Right kidney (tissue), 9 donors: Measurements from ENCODE around the gene JKAMP.
"Not testable (repeated sequence)": the region's sequence is repeated elsewhere in the genome, so short reads cannot be mapped to it uniquely, and the experiment has no call there.

ENCODE experiments used
- DNase-seq: peaks from one replicate; pipeline ENCODE4 v3.0.0-alpha.2; 2016
- long read RNA-seq, 8 donors: transcript quantifications; one replicate each; lab custom pipeline, GENCODE V29; 2026

The JKAMP gene, protein sequence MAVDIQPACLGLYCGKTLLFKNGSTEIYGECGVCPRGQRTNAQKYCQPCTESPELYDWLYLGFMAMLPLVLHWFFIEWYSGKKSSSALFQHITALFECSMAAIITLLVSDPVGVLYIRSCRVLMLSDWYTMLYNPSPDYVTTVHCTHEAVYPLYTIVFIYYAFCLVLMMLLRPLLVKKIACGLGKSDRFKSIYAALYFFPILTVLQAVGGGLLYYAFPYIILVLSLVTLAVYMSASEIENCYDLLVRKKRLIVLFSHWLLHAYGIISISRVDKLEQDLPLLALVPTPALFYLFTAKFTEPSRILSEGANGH
- long read RNA-seq, donor 1, transcript JKAMP-207 (7 exons, 2,137 nt): minor isoform, 5 of 51 reads
- long read RNA-seq, donor 1, transcript JKAMP-201 (7 exons, 1,726 nt): major isoform, 25 of 51 reads
- long read RNA-seq, donor 1, transcript JKAMP-203 (7 exons, 1,636 nt): minor isoform, 16 of 51 reads
- long read RNA-seq, donor 1, partial matches to known transcripts: 0 of 51 reads
- long read RNA-seq, donor 1, other reads (novel, unspliced or antisense): 0 of 51 reads
- long read RNA-seq, donor 2, transcript JKAMP-201 (7 exons, 1,726 nt): major isoform, 14 of 20 reads
- long read RNA-seq, donor 2, partial matches to known transcripts: 0 of 20 reads
- long read RNA-seq, donor 2, other reads (novel, unspliced or antisense): 0 of 20 reads
- long read RNA-seq, donor 3, transcript JKAMP-201 (7 exons, 1,726 nt): major isoform, 10 of 21 reads
- long read RNA-seq, donor 3, partial matches to known transcripts: 5 of 21 reads
- long read RNA-seq, donor 3, other reads (novel, unspliced or antisense): 0 of 21 reads
- long read RNA-seq, donor 4, transcript JKAMP-201 (7 exons, 1,726 nt): major isoform, 14 of 24 reads
- long read RNA-seq, donor 4, partial matches to known transcripts: 0 of 24 reads
- long read RNA-seq, donor 4, other reads (novel, unspliced or antisense): 0 of 24 reads
- long read RNA-seq, donor 5, transcript JKAMP-201 (7 exons, 1,726 nt): major isoform, 19 of 31 reads
- long read RNA-seq, donor 5, partial matches to known transcripts: 0 of 31 reads
- long read RNA-seq, donor 5, other reads (novel, unspliced or antisense): 0 of 31 reads
- long read RNA-seq, donor 6, transcript JKAMP-201 (7 exons, 1,726 nt): major isoform, 10 of 33 reads
- long read RNA-seq, donor 6, partial matches to known transcripts: 12 of 33 reads
- long read RNA-seq, donor 6, other reads (novel, unspliced or antisense): 0 of 33 reads
- long read RNA-seq, donor 7: 0 reads
- long read RNA-seq, donor 8, transcript JKAMP-201 (7 exons, 1,726 nt): major isoform, 26 of 49 reads
- long read RNA-seq, donor 8, transcript JKAMP-203 (7 exons, 1,636 nt): minor isoform, 7 of 49 reads
- long read RNA-seq, donor 8, partial matches to known transcripts: 11 of 49 reads
- long read RNA-seq, donor 8, other reads (novel, unspliced or antisense): 0 of 49 reads

- DNase-seq: peak; percentile 100
Observed at GRCh38 chr14:59483819-59484638, at the start of gene JKAMP, which contains the start of gene L3HYPDH. Gene JKAMP, plus strand, starts transcription at chr14:59484517. Its CDS starts 73 bp downstream, at chr14:59484590. Gene L3HYPDH, minus strand, starts transcription at chr14:59484408. Its CDS starts 92 bp downstream, at chr14:59484316.

GRCh38 chr14:59435101-59435500 is 49.2 kb upstream of the JKAMP start:
- no peak for DNase-seq

DNA sequence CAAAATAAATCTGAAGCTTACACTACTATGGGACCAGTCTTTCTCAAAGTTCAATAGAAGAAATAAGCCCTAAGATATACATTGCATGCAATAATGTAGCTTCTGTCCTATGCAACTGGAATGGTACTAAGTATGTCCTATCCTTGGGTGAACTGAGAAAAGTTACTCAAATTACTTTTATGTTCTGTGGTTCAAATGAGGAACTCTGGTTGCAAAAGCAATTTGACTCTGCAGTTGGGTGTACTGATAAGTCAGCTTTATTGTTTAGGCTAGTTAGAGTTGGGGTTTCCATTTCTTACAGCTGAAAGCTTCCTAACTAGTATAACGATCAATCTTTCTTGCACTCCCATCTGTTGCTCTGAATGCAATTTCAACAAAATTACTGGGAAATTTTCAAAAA is 48.3 kb upstream of the JKAMP start:
- no peak for DNase-seq

DNA sequence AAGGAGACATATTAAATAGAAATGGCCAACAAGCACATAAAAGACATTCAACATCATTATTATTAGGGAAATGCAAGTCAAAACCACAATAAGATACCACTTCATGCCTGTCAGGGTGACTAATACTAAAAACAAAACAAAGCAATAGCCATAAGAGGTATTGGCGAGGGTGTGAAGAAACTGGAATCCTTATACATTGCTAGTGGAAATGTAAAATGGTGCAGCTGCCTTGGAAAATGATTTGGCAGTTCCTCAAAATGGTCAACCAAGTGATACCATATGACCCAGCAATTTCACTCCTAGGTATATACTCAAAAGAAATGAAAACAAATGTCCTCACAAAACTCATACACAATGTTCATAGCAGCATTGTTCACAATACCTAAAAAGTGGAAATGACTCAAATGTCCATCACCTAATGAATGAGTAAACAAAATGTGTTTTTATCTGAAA is 46.1 kb upstream of the JKAMP start:
- no peak for DNase-seq

GRCh38 chr14:59439256-59439965 is 44.9 kb upstream of the JKAMP start:
- DNase-seq: no peak

- DNase-seq: not testable (repeated sequence)
Observed at GRCh38 chr14:59448673-59449072, 35.6 kb upstream of the JKAMP start.

GRCh38 chr14:59450716-59451115 is 33.6 kb upstream of the JKAMP start:
- no peak for DNase-seq

GRCh38 chr14:59451849-59452248 is 32.5 kb upstream of the JKAMP start:
- DNase-seq: no peak

GRCh38 chr14:59454139-59454538 is 30.2 kb upstream of the JKAMP start:
- no peak for DNase-seq

DNA sequence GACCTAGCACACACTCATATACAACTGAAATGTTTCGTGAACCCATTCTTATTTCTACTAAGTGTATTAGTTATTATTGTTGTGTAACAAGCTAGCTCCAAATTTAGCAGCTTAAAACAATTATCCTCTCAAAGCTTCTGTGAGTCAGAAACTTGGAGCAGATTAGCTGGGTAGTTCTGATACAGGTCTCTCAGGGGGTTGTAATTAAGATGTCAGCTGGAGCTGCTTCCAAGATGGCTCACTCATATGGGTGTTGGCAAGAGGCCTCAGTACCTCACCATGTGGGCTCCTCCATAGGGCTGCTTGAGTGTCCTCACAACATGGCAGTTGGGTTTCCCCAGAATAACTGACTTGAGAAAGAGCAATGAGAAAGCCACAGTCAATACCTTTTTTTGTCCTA is 28.9 kb upstream of the JKAMP start:
- DNase-seq: no peak

DNA sequence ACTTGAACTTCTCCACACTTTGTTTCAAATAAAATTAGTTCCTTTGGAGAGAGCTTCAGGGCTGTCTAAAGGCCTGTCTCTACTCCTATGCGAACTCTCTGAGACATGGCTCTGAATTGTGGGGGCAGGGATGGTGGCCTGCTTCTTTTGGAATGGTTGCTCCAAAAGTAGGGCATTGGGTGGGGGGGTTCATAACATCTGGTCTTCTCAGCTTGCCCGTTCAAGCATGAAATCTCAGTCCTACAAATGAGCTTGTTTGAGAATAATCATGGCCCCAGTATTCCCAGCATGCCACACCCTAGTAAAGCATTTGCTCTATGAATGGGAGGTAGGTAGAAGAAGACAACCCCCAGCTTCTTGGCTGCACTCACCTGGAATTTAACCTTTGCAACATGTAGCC is 25.8 kb upstream of the JKAMP start:
- DNase-seq: no peak

DNA sequence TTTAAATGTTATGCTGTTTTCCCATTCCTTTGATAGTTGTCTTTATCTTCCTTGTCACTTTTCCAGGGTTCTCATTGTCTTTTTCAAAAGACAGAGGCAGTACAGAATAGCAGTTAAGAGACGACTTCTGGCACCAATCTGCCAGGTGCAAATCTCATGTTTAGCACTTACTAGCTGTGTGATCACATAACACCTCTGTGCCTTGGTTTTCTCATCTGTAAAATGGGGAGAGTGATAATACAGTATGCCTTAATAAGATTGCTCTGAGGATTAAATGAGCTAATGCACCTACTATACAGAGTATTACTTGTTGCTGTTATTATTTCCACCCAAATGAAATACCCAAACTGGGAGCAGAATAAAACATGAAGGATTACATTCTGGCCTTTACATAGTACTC is 23.9 kb upstream of the JKAMP start:
- no peak for DNase-seq

- no peak for DNase-seq
Observed at GRCh38 chr14:59461891-59462290, 22.4 kb upstream of the JKAMP start.

DNA sequence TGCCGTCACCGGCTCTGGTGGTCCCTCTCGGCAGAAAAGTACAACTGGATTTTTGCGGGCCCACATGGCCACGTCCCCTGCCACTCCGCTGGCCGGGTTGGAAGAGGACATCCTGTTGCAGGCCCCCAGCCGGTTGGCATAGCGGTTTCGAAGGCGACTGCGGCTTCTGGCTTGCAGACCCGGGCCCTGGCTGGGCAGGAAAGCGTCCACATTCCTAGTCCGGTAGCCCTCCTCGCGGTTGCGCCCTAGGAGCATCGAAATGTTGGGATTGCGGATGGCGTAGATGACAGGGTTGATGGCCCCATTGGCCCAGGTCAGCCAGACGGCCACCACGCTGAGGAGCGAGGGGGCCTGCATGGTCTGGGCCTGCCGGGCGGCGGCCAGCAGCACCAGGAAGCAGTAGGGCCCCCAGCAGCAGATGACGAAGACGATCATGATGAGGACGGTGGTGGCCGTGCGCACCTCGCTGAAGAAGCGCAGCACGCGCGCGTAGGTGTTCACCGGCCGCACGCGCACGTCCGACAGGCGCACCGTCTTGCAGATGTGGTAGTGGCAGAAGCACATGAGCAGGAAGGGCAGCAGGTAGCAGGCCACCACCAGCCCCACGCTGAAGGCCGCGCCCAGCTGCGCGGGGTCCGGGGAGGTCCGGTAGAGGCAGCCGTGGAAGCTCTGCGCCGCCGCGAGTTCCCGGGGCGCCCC is 20.4 kb upstream of the JKAMP start:
- DNase-seq: no peak

DNA sequence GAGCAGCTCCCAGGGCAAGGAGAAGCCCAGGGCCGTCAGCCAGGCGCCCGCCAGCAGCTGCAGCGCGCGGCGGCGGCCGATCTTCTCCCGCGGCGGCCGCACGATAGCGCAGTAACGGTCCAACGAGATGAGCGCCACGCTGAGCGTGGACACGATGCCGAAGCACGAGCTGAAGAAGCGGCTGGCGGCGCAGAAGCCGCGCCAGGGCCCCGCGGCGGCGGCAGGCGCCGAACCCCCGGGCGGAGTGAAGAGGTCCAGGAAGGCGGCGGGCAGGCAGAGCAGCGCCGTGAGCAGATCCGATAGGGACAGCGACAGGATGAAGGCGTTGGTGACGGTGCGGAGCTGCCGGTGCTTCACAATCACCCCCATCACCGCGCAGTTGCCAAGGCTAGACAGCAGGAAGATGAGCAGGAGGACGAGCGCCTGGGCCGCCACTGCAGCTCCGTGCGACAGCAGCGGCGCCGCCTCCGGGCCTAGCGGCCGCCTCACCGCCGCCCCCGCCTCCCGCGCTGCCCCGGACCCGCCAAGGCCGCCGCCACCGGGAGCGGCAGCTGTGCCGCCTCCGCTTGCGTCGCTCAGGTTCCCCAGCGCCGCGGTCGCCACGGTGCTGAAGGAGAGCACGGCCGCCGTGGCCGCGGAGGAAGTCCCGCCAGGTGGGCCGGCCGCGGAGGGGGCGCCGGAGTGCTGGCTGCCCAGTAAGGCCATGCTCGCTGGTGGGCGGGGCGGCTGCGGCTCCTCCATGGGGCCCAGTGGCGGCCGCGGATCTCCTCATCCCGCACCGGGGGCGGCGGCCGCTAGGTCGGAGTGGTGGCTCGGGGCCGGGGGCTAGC is 19.6 kb upstream of the JKAMP start:
- DNase-seq: peak; percentile 92

GRCh38 chr14:59465316-59466135 is 18.8 kb upstream of the JKAMP start, which contains the start of gene GPR135:
Gene GPR135, minus strand, starts transcription at chr14:59465380. Its CDS starts 154 bp downstream, at chr14:59465226.
- DNase-seq: no peak

DNA sequence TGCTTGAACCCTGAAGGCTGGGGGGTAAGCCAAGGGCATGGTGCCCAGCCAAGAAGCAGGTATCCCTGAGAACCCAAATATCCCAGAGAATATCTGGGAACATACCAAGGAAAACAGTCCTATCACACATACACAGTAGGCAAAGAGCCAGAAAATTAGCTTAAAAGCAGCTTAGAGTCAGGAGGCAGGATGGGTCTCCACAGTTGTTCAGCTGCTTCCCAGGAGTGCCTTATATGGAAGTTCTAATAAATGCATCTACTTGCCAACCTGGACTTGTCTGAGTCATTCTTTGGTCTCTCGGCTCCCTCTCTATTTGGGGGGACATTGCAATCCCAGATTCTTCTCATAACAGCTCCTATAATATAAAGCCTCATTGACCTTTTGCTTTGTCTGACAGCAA is 10.1 kb upstream of the JKAMP start:
- DNase-seq: no peak

DNA sequence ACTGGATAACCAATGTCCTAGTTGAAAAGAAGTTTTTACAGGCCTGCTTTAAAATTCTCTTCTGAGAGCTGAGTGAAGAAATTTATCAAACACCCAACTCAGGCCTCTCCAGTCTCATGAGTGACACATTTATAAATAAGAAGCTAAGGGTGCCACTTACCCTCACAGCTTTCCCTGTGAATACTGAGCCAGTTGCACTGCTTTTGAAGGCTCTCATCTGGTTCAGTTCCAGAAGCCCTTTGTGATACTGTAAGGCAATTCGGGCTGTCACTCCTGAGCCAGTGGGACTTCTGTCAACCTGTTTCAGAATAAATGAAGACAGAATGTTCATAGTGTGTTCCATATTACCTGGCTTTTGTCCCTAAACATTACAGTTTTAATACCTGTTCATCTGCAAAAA is 8.6 kb upstream of the JKAMP start:
- no peak for DNase-seq
